GM21360 (cell line): ENCODE results near the gene NFIA.
"Not testable (repeated sequence)": the region's sequence is repeated elsewhere in the genome, so short reads cannot be mapped to it uniquely, and the experiment has no call there.

ENCODE experiments used
- ATAC-seq: cut with Tn5 transposase; IDR thresholded peaks from one replicate; pipeline ENCODE4 v1.9.1; 2021; ENCODE audit warnings: mild to moderate bottlenecking, moderate library complexity; ENCODE audit not compliant: unreplicated experiment

NFIA gene

GRCh38 chr1:61058483-61059245, 23.7 kb upstream of the NFIA start:
- no peak for ATAC-seq

GRCh38 chr1:61061601-61062000, 20.8 kb upstream of the NFIA start:
- not testable (repeated sequence) for ATAC-seq

- no peak for ATAC-seq
Measured at GRCh38 chr1:61064673-61065072, 17.7 kb upstream of the NFIA start.

- no peak for ATAC-seq
Measured at GRCh38 chr1:61067446-61068019, 14.8 kb upstream of the NFIA start.

GRCh38 chr1:61070054-61070453, 12.3 kb upstream of the NFIA start:
- ATAC-seq: no peak

GRCh38 chr1:61071205-61072130, 10.9 kb upstream of the NFIA start:
- ATAC-seq: no peak

- ATAC-seq: no peak
Measured at GRCh38 chr1:61073871-61074270, 8.5 kb upstream of the NFIA start.

- not testable (repeated sequence) for ATAC-seq
Measured at GRCh38 chr1:61075833-61076232, 6.5 kb upstream of the NFIA start.

GRCh38 chr1:61076728-61077675, 5.4 kb upstream of the NFIA start:
- peak; percentile 78 for ATAC-seq

- peak; percentile 80 for ATAC-seq
Measured at GRCh38 chr1:61077676-61078541, 4.5 kb upstream of the NFIA start.

- ATAC-seq: no peak
Measured at GRCh38 chr1:61078618-61079295, 3.6 kb upstream of the NFIA start.

GRCh38 chr1:61079296-61079897, 3.0 kb upstream of the NFIA start:
- ATAC-seq: no peak

GRCh38 chr1:61079898-61080336, 2.4 kb upstream of the NFIA start:
- no peak for ATAC-seq

GRCh38 chr1:61080413-61081143, 1.8 kb upstream of the NFIA start:
- no peak for ATAC-seq

GRCh38 chr1:61081144-61081685, 1.1 kb upstream of the NFIA start:
- ATAC-seq: no peak

GRCh38 chr1:61081686-61082310, 563 bp upstream of the NFIA start:
- no peak for ATAC-seq
